Measurements from ENCODE around the gene SMCHD1. TPM values are rescaled to one million over a fixed set of nuclear protein-coding genes. Genes with fewer than 3 reads are reported as not detected.
"Not testable (repeated sequence)": the region's sequence is repeated elsewhere in the genome, so short reads cannot be mapped to it uniquely, and the experiment has no call there.

SMCHD1 gene
- total RNA-seq, 1 experiment from 2014 or later: 57.4 TPM

DNA sequence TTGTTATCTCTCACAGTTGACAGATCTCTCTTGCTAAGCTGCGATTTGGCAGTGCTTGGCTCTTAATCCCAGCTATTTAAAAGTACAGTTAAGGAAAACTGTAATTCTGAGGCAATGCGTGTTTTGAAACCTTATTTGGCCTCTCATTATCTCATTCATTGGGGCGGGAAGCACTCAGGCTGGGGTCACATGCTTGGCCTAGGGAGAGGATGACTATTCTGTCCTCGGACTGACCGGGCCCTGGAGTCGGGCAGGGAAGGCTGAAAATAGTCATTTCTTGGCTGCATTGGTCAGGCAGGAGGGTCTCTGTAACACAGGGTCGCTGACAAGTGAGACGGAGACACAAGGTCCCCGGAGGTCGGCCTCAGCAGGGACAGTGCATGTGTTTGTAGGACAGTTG, 171.1 kb downstream of the SMCHD1 start:
- Mint-ChIP-seq H3K4me3 (ENCODE audit: unreplicated experiment) (no peak overlapping the region), H3K9me3 (ENCODE audit: unreplicated experiment) (peaks cover 11% of the 10 kb centered on the region), H3K36me3 (ENCODE audit: insufficient read depth, unreplicated experiment) (peaks cover 15% of the 10 kb centered on the region), H3K27ac (ENCODE audit: unreplicated experiment) (no peak overlapping the region), H3K27me3 (ENCODE audit: insufficient read depth, unreplicated experiment) (no peaks in the 10 kb centered on the region), H3K4me1 (ENCODE audit: low read depth, unreplicated experiment) (peaks cover 26% of the 10 kb centered on the region)
- no TSS peak for BruUV-seq (replicated peaks)
- ChIA-PET POLR2A (interaction anchor here (0.6 kb wide), 1 partner anchor 27 kb away, joined by 4 read pairs; no protein-coding TSS in a partner anchor), CTCF (interaction anchor here (0.7 to 1.2 kb wide), 2 partner anchors 61 to 159 kb away, joined by 4 to 5 read pairs; no protein-coding TSS in a partner anchor)
- Histone ChIP-seq H3K9me3 (peaks cover 12% of the 10 kb centered on the region), H3K4me1 (peaks cover 20% of the 10 kb centered on the region), H3K4me3 (ENCODE audit: low read depth, low read length) (no peak overlapping the region), H3K27me3 (replicated peaks; ENCODE audit: control insufficient read depth, insufficient read depth, low read length) (no peaks in the 10 kb centered on the region), H3K36me3 (ENCODE audit: control insufficient read depth, insufficient read depth, low read length) (no peaks in the 10 kb centered on the region)
- intact Hi-C loops (cut with micrococcal nuclease; ENCODE audit: unreplicated experiment): loop anchor here (1.0 kb wide), 3 partner anchors 20 to 60 kb away; no protein-coding TSS in a partner anchor
- DNase-seq: peak in 1 of 2 experiments; percentile 31
- TF ChIP-seq, protein P1, sequence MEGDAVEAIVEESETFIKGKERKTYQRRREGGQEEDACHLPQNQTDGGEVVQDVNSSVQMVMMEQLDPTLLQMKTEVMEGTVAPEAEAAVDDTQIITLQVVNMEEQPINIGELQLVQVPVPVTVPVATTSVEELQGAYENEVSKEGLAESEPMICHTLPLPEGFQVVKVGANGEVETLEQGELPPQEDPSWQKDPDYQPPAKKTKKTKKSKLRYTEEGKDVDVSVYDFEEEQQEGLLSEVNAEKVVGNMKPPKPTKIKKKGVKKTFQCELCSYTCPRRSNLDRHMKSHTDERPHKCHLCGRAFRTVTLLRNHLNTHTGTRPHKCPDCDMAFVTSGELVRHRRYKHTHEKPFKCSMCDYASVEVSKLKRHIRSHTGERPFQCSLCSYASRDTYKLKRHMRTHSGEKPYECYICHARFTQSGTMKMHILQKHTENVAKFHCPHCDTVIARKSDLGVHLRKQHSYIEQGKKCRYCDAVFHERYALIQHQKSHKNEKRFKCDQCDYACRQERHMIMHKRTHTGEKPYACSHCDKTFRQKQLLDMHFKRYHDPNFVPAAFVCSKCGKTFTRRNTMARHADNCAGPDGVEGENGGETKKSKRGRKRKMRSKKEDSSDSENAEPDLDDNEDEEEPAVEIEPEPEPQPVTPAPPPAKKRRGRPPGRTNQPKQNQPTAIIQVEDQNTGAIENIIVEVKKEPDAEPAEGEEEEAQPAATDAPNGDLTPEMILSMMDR (IDR thresholded peaks at IDR 0.05; ENCODE audit: insufficient read depth in 1 of 2, low read depth in 1 of 2, low read length in 1 of 2, severe bottlenecking in 1 of 2, unreplicated experiment in 1 of 2): no peak

DNA sequence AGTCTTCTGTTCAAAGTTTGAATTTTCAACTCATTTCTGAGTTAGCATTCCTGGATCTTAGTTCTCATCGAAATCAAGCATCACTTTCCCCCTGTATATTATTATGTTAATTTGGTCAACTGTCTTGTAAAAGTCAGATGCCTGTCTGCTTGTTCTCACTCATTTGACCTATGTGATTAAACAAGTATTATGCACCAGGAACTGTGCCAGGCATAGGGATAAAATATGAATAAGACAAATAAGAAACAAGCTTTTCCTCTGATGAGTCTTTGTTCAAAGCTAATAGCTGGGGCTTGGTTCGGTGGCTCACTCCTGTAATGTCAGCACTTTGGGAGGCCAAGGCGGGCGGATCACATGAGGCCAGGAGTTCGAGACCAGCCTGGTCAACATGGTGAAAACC, 171.5 kb downstream of the SMCHD1 start:
- peaks cover 12% of the 10 kb centered on the region for H3K9me3 ChIP-seq
- TF ChIP-seq, protein P1 (IDR thresholded peaks at IDR 0.05; ENCODE audit: insufficient read depth in 1 of 2, low read depth in 1 of 2, low read length in 1 of 2, severe bottlenecking in 1 of 2, unreplicated experiment in 1 of 2): no peak
- Mint-ChIP-seq H3K4me3 (ENCODE audit: unreplicated experiment) (no peak overlapping the region), H3K4me1 (ENCODE audit: low read depth, unreplicated experiment) (peaks cover 26% of the 10 kb centered on the region), H3K27ac (ENCODE audit: unreplicated experiment) (no peak overlapping the region), H3K9me3 (ENCODE audit: unreplicated experiment) (peaks cover 11% of the 10 kb centered on the region), H3K36me3 (ENCODE audit: insufficient read depth, unreplicated experiment) (peaks cover 15% of the 10 kb centered on the region), H3K27me3 (ENCODE audit: insufficient read depth, unreplicated experiment) (no peaks in the 10 kb centered on the region)
- BruUV-seq (replicated peaks): no TSS peak
- intact Hi-C loops (cut with micrococcal nuclease; ENCODE audit: unreplicated experiment): no loop called here
- no peak for DNase-seq
- CTCF ChIA-PET: no interaction called here
- no peaks in the 10 kb centered on the region for H3K36me3 ChIP-seq (ENCODE audit: control insufficient read depth, insufficient read depth, low read length)
- POLR2A ChIA-PET: no interaction called here
- H3K4me3 ChIP-seq (ENCODE audit: low read depth, low read length): no peak overlapping the region
- no peaks in the 10 kb centered on the region for H3K27me3 ChIP-seq (replicated peaks; ENCODE audit: control insufficient read depth, insufficient read depth, low read length)
- peaks cover 20% of the 10 kb centered on the region for H3K4me1 ChIP-seq

DNA sequence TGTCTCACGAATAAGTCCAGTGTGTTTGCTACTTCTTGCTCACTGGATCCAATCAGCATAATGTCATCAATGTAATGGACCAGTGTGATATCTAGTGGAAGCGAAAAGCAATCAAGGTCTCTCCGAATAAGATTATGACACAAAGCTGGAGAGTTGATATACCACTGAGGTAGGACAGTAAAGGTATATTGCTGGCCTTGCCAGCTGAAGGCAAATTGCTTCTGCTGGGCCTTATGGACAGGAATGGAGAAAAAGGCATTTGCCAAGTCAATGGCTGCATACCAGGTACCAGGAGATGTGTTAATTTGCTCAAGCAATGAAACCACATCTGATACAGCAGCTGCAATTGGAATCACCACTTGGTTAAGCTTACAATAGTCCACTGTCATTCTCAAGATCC, 180.6 kb downstream of the SMCHD1 start:
- H3K4me3 Mint-ChIP-seq (ENCODE audit: unreplicated experiment); H3K4me3 ChIP-seq (ENCODE audit: low read depth, low read length); H3K9me3 ChIP-seq; H3K4me1 ChIP-seq; POLR2A ChIA-PET; H3K27me3 ChIP-seq (replicated peaks; ENCODE audit: control insufficient read depth, insufficient read depth, low read length); BruUV-seq (replicated peaks); H3K9me3 Mint-ChIP-seq (ENCODE audit: unreplicated experiment); H3K27ac Mint-ChIP-seq (ENCODE audit: unreplicated experiment); H3K4me1 Mint-ChIP-seq (ENCODE audit: low read depth, unreplicated experiment); H3K27me3 Mint-ChIP-seq (ENCODE audit: insufficient read depth, unreplicated experiment); CTCF ChIA-PET; intact Hi-C loops (cut with micrococcal nuclease; ENCODE audit: unreplicated experiment); DNase-seq; H3K36me3 ChIP-seq (ENCODE audit: control insufficient read depth, insufficient read depth, low read length); H3K36me3 Mint-ChIP-seq (ENCODE audit: insufficient read depth, unreplicated experiment): not testable (repeated sequence)

DNA sequence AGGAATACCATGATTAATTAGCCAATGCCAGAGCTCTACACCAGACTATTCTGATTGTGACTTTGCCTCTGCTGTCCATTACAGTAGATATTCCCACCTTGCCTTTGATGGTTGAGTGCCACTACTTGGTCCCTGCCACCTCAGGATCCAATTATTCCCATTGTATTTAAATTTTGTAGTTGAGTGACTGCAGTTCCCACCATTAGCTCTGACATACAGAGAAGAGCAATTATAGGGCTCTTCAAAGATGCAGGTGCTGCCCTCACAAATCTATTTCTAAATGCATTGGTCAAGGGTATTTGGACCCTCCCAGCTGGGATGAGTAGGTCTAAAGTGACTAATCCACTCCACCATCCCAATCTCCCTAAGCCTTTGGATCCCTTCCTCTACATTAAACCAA, 181.8 kb downstream of the SMCHD1 start:
- DNase-seq; H3K27me3 ChIP-seq (replicated peaks; ENCODE audit: control insufficient read depth, insufficient read depth, low read length); H3K36me3 ChIP-seq (ENCODE audit: control insufficient read depth, insufficient read depth, low read length); H3K36me3 Mint-ChIP-seq (ENCODE audit: insufficient read depth, unreplicated experiment); H3K4me1 Mint-ChIP-seq (ENCODE audit: low read depth, unreplicated experiment); H3K9me3 ChIP-seq; H3K4me1 ChIP-seq; H3K4me3 ChIP-seq (ENCODE audit: low read depth, low read length); POLR2A ChIA-PET; intact Hi-C loops (cut with micrococcal nuclease; ENCODE audit: unreplicated experiment); BruUV-seq (replicated peaks); H3K9me3 Mint-ChIP-seq (ENCODE audit: unreplicated experiment); H3K27ac Mint-ChIP-seq (ENCODE audit: unreplicated experiment); CTCF ChIA-PET; H3K4me3 Mint-ChIP-seq (ENCODE audit: unreplicated experiment); H3K27me3 Mint-ChIP-seq (ENCODE audit: insufficient read depth, unreplicated experiment): not testable (repeated sequence)

Data from Caco-2 (cell line).